CD4-positive, CD25-positive, alpha-beta regulatory T cell (primary cell): ENCODE results near the gene PPT2. TPM values are rescaled to one million over a fixed set of nuclear protein-coding genes. Genes with fewer than 3 reads are reported as not detected.
A peak's percentile ranks its signal among the peaks of the same experiment; 100 is the strongest.

Experiments used
- ATAC-seq, 2 donors: fragments of 150-1000 bp; cut with Tn5 transposase; one replicate each; pipeline ENCODE4 v1.10.0; 2021; ENCODE audit warnings: low read depth in 2 of 2, moderate number of reproducible peaks in 2 of 2, moderate library complexity in 1 of 2
- DNase-seq, 3 donors: peaks; one replicate each; pipeline versions ENCODE4 v3.0.0 to v3.0.0-alpha.2; 2012 to 2022; ENCODE audit warnings: mixed read lengths in 1 of 3
- H3K27ac ChIP-seq: one replicate; pipeline ENCODE4 v1.7.0; 2013; ENCODE audit warnings: mild to moderate bottlenecking, low read length; ENCODE audit not compliant: insufficient read depth, poor library complexity, severe bottlenecking
- H3K27me3 ChIP-seq: one replicate; pipeline ENCODE4 v1.7.0; 2013; ENCODE audit warnings: low read length; ENCODE audit not compliant: control insufficient read depth, insufficient read depth
- H3K36me3 ChIP-seq: one replicate; pipeline ENCODE4 v1.7.0; 2013; ENCODE audit warnings: mild to moderate bottlenecking, low read length, moderate library complexity; ENCODE audit not compliant: control insufficient read depth, insufficient read depth
- H3K4me1 ChIP-seq: 2 replicates; pipeline ENCODE4 v1.7.0; 2013; ENCODE audit warnings: mild to moderate bottlenecking, low read length; ENCODE audit not compliant: insufficient read depth, control insufficient read depth, poor library complexity, severe bottlenecking
- H3K4me3 ChIP-seq: one replicate; pipeline ENCODE4 v1.7.0; 2013; ENCODE audit warnings: low read depth, mild to moderate bottlenecking, low read length, moderate library complexity
- H3K9me3 ChIP-seq, 2 experiments: 1 replicate in 1 of 2; 2 replicates in 1 of 2; pipeline ENCODE4 v1.7.0; 2013; ENCODE audit warnings: low read length in 2 of 2, mild to moderate bottlenecking in 1 of 2, moderate library complexity in 1 of 2; ENCODE audit not compliant: control insufficient read depth in 2 of 2
- H3K27ac Mint-ChIP-seq, 3 donors: one replicate each; pipeline ENCODE4 v1.8.0; 2020 to 2022; ENCODE audit warnings: mild to moderate bottlenecking in 3 of 3, mixed read lengths in 3 of 3, moderate library complexity in 2 of 3
- H3K27me3 Mint-ChIP-seq: one replicate; pipeline ENCODE4 v1.8.0; 2022; ENCODE audit warnings: mild to moderate bottlenecking, mixed read lengths
- H3K36me3 Mint-ChIP-seq: one replicate; pipeline ENCODE4 v1.8.0; 2020; ENCODE audit warnings: mixed read lengths
- H3K4me1 Mint-ChIP-seq, 4 donors: one replicate each; pipeline ENCODE4 v1.8.0; 2020 to 2022; ENCODE audit warnings: mixed read lengths in 4 of 4, mild to moderate bottlenecking in 1 of 4
- H3K4me3 Mint-ChIP-seq, 4 donors: one replicate each; pipeline ENCODE4 v1.8.0; 2020 to 2022; ENCODE audit warnings: mild to moderate bottlenecking in 4 of 4, mixed read lengths in 4 of 4, moderate library complexity in 3 of 4
- H3K9me3 Mint-ChIP-seq, 7 donors: one replicate each; pipeline ENCODE4 v1.8.0; 2020 to 2022; ENCODE audit warnings: mixed read lengths in 7 of 7, mild to moderate bottlenecking in 3 of 7, moderate library complexity in 2 of 7
- polyA plus RNA-seq, 4 donors: library from polyadenylated mRNA; unstranded; fragments of 300-500 nt; fragmentation: Illumina TruSeq; gene quantifications; one replicate each; pipeline ENCODE4 v1.2.3, GENCODE V29; 2021
- total RNA-seq: library from RNA; stranded (reverse); gene quantifications from one replicate; pipeline ENCODE4 v1.2.3, GENCODE V29; 2022

PPT2 gene
- total and polyA plus RNA-seq, 5 donors from 2014 or later: 3.1 to 6.2 (median 5.1) TPM

GRCh38 chr6:32128751-32129296 lies 25.1 kb upstream of the PPT2 start:
- Histone ChIP-seq H3K27ac (peak overlapping the region; percentile 53), H3K36me3 (peaks cover 24% of the 10 kb centered on the region), H3K9me3 (no peaks in the 10 kb centered on the region), H3K27me3 (no peaks in the 10 kb centered on the region), H3K4me1 (peaks cover 29% of the 10 kb centered on the region), H3K4me3 (peak overlapping the region; percentile 58)
- H3K27me3 Mint-ChIP-seq: peaks cover 15% of the 10 kb centered on the region
- ATAC-seq (no peak), DNase-seq (no peak)
- H3K27ac Mint-ChIP-seq: peak overlapping the region in 2 of 3 donors; percentile 98 to 99
- H3K9me3 Mint-ChIP-seq: peaks cover 0 to 3% (median 0%) of the 10 kb centered on the region in 7 donors
- peaks cover 10 to 53% (median 37%) of the 10 kb centered on the region in 4 donors for H3K4me1 Mint-ChIP-seq
- H3K4me3 Mint-ChIP-seq: peak overlapping the region; percentile 89 to 100 (median 98)
- H3K36me3 Mint-ChIP-seq: peaks cover 27% of the 10 kb centered on the region

GRCh38 chr6:32129297-32130088 lies 24.4 kb upstream of the PPT2 start:
- Mint-ChIP-seq H3K36me3 (peaks cover 22% of the 10 kb centered on the region), H3K27me3 (peaks cover 15% of the 10 kb centered on the region), H3K9me3 (peaks cover 0 to 3% (median 0%) of the 10 kb centered on the region in 7 donors), H3K4me1 (peaks cover 5 to 46% (median 32%) of the 10 kb centered on the region in 4 donors), H3K27ac (peak overlapping the region in 2 of 3 donors; percentile 95 to 98), H3K4me3 (peak overlapping the region; percentile 89 to 100 (median 96))
- Histone ChIP-seq H3K27ac (peak overlapping the region; percentile 87), H3K9me3 (no peaks in the 10 kb centered on the region), H3K4me1 (peaks cover 29% of the 10 kb centered on the region), H3K36me3 (peaks cover 17% of the 10 kb centered on the region), H3K27me3 (no peaks in the 10 kb centered on the region), H3K4me3 (peak overlapping the region; percentile 90)
- ATAC-seq (no peak), DNase-seq (no peak)

- H3K27me3 Mint-ChIP-seq: peaks cover 15% of the 10 kb centered on the region
- H3K4me3 Mint-ChIP-seq: peak overlapping the region in 2 of 4 donors; percentile 27 to 73
- no peak for ATAC-seq
- no peak overlapping the region for H3K27ac Mint-ChIP-seq
- Histone ChIP-seq H3K4me3 (no peak overlapping the region), H3K4me1 (peaks cover 29% of the 10 kb centered on the region), H3K27me3 (no peaks in the 10 kb centered on the region), H3K27ac (no peak overlapping the region), H3K36me3 (peaks cover 2% of the 10 kb centered on the region), H3K9me3 (no peaks in the 10 kb centered on the region)
- peaks cover 0 to 3% (median 0%) of the 10 kb centered on the region in 7 donors for H3K9me3 Mint-ChIP-seq
- H3K4me1 Mint-ChIP-seq: peaks cover 4 to 37% (median 29%) of the 10 kb centered on the region in 4 donors
- H3K36me3 Mint-ChIP-seq: peaks cover 13% of the 10 kb centered on the region
- DNase-seq: no peak
Observed at GRCh38 chr6:32131439-32131948, 22.4 kb upstream of the PPT2 start.

GRCh38 chr6:32132110-32132509 lies 21.8 kb upstream of the PPT2 start:
- no peaks in the 10 kb centered on the region for H3K27me3 ChIP-seq
- no peak overlapping the region for H3K27ac ChIP-seq
- H3K4me1 ChIP-seq: peaks cover 24% of the 10 kb centered on the region
- Mint-ChIP-seq H3K4me1 (peaks cover 4 to 32% (median 23%) of the 10 kb centered on the region in 4 donors), H3K27me3 (peaks cover 20% of the 10 kb centered on the region), H3K27ac (no peak overlapping the region), H3K36me3 (peaks cover 7% of the 10 kb centered on the region), H3K4me3 (peak overlapping the region in 2 of 4 donors; percentile 27 to 57), H3K9me3 (peaks cover 0 to 3% (median 0%) of the 10 kb centered on the region in 7 donors)
- H3K9me3 ChIP-seq: no peaks in the 10 kb centered on the region
- DNase-seq: no peak
- ATAC-seq: no peak
- H3K36me3 ChIP-seq: no peaks in the 10 kb centered on the region
- no peak overlapping the region for H3K4me3 ChIP-seq

DNA sequence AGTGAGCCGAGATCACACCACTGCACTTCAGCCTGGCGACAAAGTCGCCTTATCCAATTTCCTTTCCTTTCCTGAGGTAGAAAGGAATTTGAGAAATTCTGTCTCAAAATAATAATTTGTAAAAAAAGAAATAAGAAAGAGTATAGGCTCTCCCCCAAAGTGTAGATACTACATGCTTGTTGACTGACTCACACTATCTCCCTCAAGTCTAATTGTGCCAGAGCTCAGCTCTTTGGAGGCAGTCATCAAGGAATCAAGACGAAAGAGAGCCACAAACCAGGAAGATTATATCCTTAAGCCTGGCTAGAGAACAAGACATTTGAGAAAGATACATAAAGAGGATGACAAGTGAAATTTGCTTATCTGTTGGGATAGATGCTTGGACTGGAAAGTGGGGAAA lies 20.2 kb upstream of the PPT2 start:
- Mint-ChIP-seq H3K9me3 (peaks cover 0 to 3% (median 0%) of the 10 kb centered on the region in 7 donors), H3K36me3 (no peaks in the 10 kb centered on the region), H3K27ac (no peak overlapping the region), H3K27me3 (peaks cover 26% of the 10 kb centered on the region), H3K4me3 (no peak overlapping the region), H3K4me1 (peaks cover 0 to 18% (median 12%) of the 10 kb centered on the region in 4 donors)
- ATAC-seq (no peak), DNase-seq (no peak)
- no peak overlapping the region for H3K4me3 ChIP-seq
- no peaks in the 10 kb centered on the region for H3K9me3 ChIP-seq
- peaks cover 12% of the 10 kb centered on the region for H3K4me1 ChIP-seq
- H3K27ac ChIP-seq: no peak overlapping the region
- no peaks in the 10 kb centered on the region for H3K27me3 ChIP-seq
- H3K36me3 ChIP-seq: no peaks in the 10 kb centered on the region

- H3K9me3 Mint-ChIP-seq: peaks cover 0 to 2% (median 0%) of the 10 kb centered on the region in 7 donors
- peak overlapping the region in 1 of 4 donors; percentile 43 for H3K4me3 Mint-ChIP-seq
- no peak overlapping the region for H3K27ac Mint-ChIP-seq
- ATAC-seq: no peak
- no peak for DNase-seq
- H3K27me3 ChIP-seq: no peaks in the 10 kb centered on the region
- no peaks in the 10 kb centered on the region for H3K4me1 ChIP-seq
- peaks cover 31% of the 10 kb centered on the region for H3K27me3 Mint-ChIP-seq
- no peak overlapping the region for H3K4me3 ChIP-seq
- H3K9me3 ChIP-seq: no peaks in the 10 kb centered on the region
- no peak overlapping the region for H3K27ac ChIP-seq
- H3K36me3 Mint-ChIP-seq: no peaks in the 10 kb centered on the region
- no peaks in the 10 kb centered on the region for H3K36me3 ChIP-seq
- peaks cover 0 to 4% (median 0%) of the 10 kb centered on the region in 4 donors for H3K4me1 Mint-ChIP-seq
Observed at GRCh38 chr6:32137454-32137853, 16.5 kb upstream of the PPT2 start.

- Mint-ChIP-seq H3K9me3 (peaks cover 0 to 2% (median 0%) of the 10 kb centered on the region in 7 donors), H3K27me3 (peaks cover 31% of the 10 kb centered on the region), H3K27ac (no peak overlapping the region), H3K4me1 (peaks cover 0 to 4% (median 0%) of the 10 kb centered on the region in 4 donors), H3K36me3 (no peaks in the 10 kb centered on the region), H3K4me3 (no peak overlapping the region)
- Histone ChIP-seq H3K4me3 (no peak overlapping the region), H3K4me1 (no peaks in the 10 kb centered on the region), H3K27ac (no peak overlapping the region), H3K36me3 (no peaks in the 10 kb centered on the region), H3K9me3 (no peaks in the 10 kb centered on the region), H3K27me3 (no peaks in the 10 kb centered on the region)
- ATAC-seq (no peak), DNase-seq (no peak)
Observed at GRCh38 chr6:32139590-32139989, 14.4 kb upstream of the PPT2 start.
